Cardiac septum (tissue), 1 donor: ENCODE results near the gene CHRNB2. TPM values are rescaled to one million over a fixed set of nuclear protein-coding genes. Genes with fewer than 3 reads are reported as not detected.
A peak's percentile ranks its signal among the peaks of the same experiment; 100 is the strongest.
"Not testable (repeated sequence)": the region's sequence is repeated elsewhere in the genome, so short reads cannot be mapped to it uniquely, and the experiment has no call there.

Source experiments
- DNase-seq: peaks from one replicate; pipeline ENCODE4 v3.0.0-alpha.2; 2020; ENCODE audit warnings: low spot score
- intact Hi-C: fragments of 100-400 bp; cut with DNase I; formaldehyde crosslinking; loops from one replicate; pipeline ENCODE4 v1.14.0; 2022
- long read RNA-seq: library from polyadenylated mRNA; unstranded; transcript quantifications from one replicate; pipeline ENCODE4 v2.0.0, GENCODE V29; 2021
- total RNA-seq: library from RNA; stranded (reverse); fragmentation: NEBNext Ultra II Directional; extraction: Animal tissue kit (Norgen Biotek cat#: 25700); gene quantifications from one replicate; pipeline ENCODE4 v1.2.1, GENCODE V29; 2021
- donor health status: DM: no; HTN: no; CAD: no.

CHRNB2 gene
- total RNA-seq: 0.05 TPM
- long read RNA-seq: 0 reads

GRCh38 chr1:154567386-154568156 lies at the start of gene CHRNB2:
Gene CHRNB2, plus strand, starts transcription at chr1:154567778. Its CDS starts 267 bp downstream, at chr1:154568045.
- peak; percentile 83 for DNase-seq
- intact Hi-C loops: no loop called here

GRCh38 chr1:154519591-154519991 lies 48.0 kb upstream of the CHRNB2 start:
- intact Hi-C loops: no loop called here
- DNase-seq: no peak

- intact Hi-C loops: no loop called here
- DNase-seq: no peak
Measured at GRCh38 chr1:154520333-154520732, 47.2 kb upstream of the CHRNB2 start.

GRCh38 chr1:154521695-154522094 lies 45.9 kb upstream of the CHRNB2 start:
- DNase-seq: no peak
- intact Hi-C loops: no loop called here

- no peak for DNase-seq
- intact Hi-C loops: no loop called here
Measured at GRCh38 chr1:154524881-154525280, 42.7 kb upstream of the CHRNB2 start.

- DNase-seq: no peak
- intact Hi-C loops: no loop called here
Measured at GRCh38 chr1:154527192-154527591, 40.4 kb upstream of the CHRNB2 start.

- DNase-seq: no peak
- intact Hi-C loops: no loop called here
Measured at GRCh38 chr1:154529308-154529707, 38.3 kb upstream of the CHRNB2 start.

- intact Hi-C loops: not testable (repeated sequence)
Measured at GRCh38 chr1:154531950-154532349, 35.6 kb upstream of the CHRNB2 start.

GRCh38 chr1:154533952-154534844 lies 33.4 kb upstream of the CHRNB2 start:
- intact Hi-C loops: no loop called here
- no peak for DNase-seq

More at GRCh38 chr1:154531950-154532349, 35.6 kb upstream of the CHRNB2 start:
- DNase-seq: not testable (repeated sequence)

- DNase-seq: no peak
- intact Hi-C loops: no loop called here
Measured at GRCh38 chr1:154536570-154536969, 31.0 kb upstream of the CHRNB2 start.

- intact Hi-C loops: loop anchor here (10.0 kb wide), 1 partner anchor 195 kb away; no protein-coding TSS in a partner anchor
- DNase-seq: peak; percentile 33
Measured at GRCh38 chr1:154539486-154540483, 27.8 kb upstream of the CHRNB2 start.

GRCh38 chr1:154541231-154541630 lies 26.3 kb upstream of the CHRNB2 start:
- intact Hi-C loops: loop anchor here (10.0 kb wide), 1 partner anchor 196 kb away; no protein-coding TSS in a partner anchor
- no peak for DNase-seq

- intact Hi-C loops: loop anchor here (1.0 to 10.0 kb wide), 2 partner anchors 66 to 202 kb away; no protein-coding TSS in a partner anchor
- DNase-seq: no peak
Measured at GRCh38 chr1:154546264-154547063, 21.1 kb upstream of the CHRNB2 start.

- DNase-seq: no peak
- intact Hi-C loops: loop anchor here (10.0 kb wide), 1 partner anchor 202 kb away; no protein-coding TSS in a partner anchor
Measured at GRCh38 chr1:154547105-154547732, 20.4 kb upstream of the CHRNB2 start.

GRCh38 chr1:154548028-154548427 lies 19.6 kb upstream of the CHRNB2 start:
- no peak for DNase-seq
- intact Hi-C loops: loop anchor here (10.0 kb wide), 1 partner anchor 203 kb away; no protein-coding TSS in a partner anchor

- intact Hi-C loops: loop anchor here (10.0 kb wide), 1 partner anchor 204 kb away; no protein-coding TSS in a partner anchor
- no peak for DNase-seq
Measured at GRCh38 chr1:154549202-154549770, 18.3 kb upstream of the CHRNB2 start.

GRCh38 chr1:154550070-154550469 lies 17.5 kb upstream of the CHRNB2 start:
- no peak for DNase-seq
- intact Hi-C loops: no loop called here
